ENCODE data around the gene ST6GALNAC1.

DNA sequence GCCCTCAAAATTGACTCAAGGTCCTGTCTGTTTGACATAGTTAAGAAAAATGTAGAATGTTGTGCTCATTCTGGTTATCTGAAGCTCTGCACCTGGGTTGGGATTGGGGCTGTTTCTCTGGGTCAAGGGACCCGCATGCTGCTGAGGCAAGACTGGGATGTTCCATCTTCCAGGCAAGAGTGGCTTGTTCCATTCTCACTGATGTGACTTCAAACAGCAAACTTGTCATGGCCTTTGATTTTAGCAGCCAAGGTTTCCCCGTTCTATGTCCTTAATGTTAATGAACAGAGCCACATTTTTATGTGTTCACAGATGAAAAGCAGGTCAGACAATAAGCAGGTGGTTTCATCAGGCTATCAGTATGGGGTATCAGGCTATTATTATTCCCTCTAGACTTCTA is 25.7 kb downstream of the ST6GALNAC1 start:
- TF ChIP-seq, protein P1, sequence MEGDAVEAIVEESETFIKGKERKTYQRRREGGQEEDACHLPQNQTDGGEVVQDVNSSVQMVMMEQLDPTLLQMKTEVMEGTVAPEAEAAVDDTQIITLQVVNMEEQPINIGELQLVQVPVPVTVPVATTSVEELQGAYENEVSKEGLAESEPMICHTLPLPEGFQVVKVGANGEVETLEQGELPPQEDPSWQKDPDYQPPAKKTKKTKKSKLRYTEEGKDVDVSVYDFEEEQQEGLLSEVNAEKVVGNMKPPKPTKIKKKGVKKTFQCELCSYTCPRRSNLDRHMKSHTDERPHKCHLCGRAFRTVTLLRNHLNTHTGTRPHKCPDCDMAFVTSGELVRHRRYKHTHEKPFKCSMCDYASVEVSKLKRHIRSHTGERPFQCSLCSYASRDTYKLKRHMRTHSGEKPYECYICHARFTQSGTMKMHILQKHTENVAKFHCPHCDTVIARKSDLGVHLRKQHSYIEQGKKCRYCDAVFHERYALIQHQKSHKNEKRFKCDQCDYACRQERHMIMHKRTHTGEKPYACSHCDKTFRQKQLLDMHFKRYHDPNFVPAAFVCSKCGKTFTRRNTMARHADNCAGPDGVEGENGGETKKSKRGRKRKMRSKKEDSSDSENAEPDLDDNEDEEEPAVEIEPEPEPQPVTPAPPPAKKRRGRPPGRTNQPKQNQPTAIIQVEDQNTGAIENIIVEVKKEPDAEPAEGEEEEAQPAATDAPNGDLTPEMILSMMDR (conservative IDR thresholded peaks at IDR 0.05) = no peak
- TF ChIP-seq ZFX (IDR thresholded peaks at IDR 0.05) = no peak

Data from C4-2B (cell line).